ENCODE measurements around the gene TMEM72.

DNA sequence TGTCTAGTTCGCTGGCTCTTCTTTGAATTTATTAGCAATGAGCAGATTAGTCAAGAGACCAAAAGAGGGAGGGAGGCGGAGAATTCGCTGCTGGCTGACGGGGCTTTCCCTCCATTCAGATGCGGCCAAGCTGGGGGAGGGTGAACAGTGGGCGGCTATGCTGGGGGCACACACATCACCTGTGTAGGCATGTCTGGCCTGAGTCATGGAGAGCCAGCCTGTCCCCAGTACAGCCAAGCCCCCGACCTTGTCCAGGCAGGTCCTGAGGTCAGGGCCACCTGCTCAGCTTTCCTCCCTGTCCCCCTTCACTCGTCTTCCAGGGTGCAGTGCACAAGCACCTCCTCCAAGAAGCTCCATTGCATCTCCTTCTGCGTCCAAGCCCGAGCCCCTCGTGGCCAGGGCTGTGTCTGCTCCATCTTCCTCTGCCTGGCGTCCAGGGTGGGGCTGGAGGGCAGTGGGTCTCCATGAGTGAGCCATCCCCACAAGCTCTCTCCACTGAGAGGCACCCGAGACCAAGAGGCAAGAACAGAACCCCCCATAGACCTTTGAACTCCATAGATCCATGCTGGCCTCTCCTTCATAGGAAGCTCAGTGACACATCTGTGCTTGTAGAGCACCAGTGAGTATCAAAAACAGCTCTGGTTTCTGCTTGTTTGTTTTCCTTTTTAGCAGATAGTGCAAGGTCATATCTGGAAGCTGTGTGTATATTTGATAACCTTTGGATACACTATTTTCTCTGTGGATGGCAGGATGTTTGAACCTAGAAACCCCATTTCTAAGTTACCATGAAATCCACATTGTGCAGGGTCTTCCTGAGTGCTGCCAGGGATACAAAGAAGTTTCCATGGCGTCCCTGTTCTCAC, 69.4 kb downstream of the TMEM72 start:
- TF ChIP-seq, protein P1, sequence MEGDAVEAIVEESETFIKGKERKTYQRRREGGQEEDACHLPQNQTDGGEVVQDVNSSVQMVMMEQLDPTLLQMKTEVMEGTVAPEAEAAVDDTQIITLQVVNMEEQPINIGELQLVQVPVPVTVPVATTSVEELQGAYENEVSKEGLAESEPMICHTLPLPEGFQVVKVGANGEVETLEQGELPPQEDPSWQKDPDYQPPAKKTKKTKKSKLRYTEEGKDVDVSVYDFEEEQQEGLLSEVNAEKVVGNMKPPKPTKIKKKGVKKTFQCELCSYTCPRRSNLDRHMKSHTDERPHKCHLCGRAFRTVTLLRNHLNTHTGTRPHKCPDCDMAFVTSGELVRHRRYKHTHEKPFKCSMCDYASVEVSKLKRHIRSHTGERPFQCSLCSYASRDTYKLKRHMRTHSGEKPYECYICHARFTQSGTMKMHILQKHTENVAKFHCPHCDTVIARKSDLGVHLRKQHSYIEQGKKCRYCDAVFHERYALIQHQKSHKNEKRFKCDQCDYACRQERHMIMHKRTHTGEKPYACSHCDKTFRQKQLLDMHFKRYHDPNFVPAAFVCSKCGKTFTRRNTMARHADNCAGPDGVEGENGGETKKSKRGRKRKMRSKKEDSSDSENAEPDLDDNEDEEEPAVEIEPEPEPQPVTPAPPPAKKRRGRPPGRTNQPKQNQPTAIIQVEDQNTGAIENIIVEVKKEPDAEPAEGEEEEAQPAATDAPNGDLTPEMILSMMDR (IDR thresholded peaks at IDR 0.05 in 2 of 3, conservative IDR thresholded peaks at IDR 0.05 in 1 of 3; ENCODE audit: borderline replicate concordance in 1 of 3, insufficient read depth in 1 of 3, low read depth in 2 of 3, low read length in 2 of 3): no peak
- TF ChIP-seq EZH2phosphoT487 (IDR thresholded peaks at IDR 0.05; ENCODE audit: borderline replicate concordance): no peak

Data from HCT116 (cell line).